HG02588 (cell line): ENCODE data around the gene INHBB.
"Not testable (repeated sequence)": the region's sequence is repeated elsewhere in the genome, so short reads cannot be mapped to it uniquely, and the experiment has no call there.

Experiments
- ATAC-seq: cut with Tn5 transposase; IDR thresholded peaks from one replicate; pipeline ENCODE4 v1.9.1; 2021; ENCODE audit warnings: mild to moderate bottlenecking, moderate library complexity; ENCODE audit not compliant: unreplicated experiment

The INHBB gene

DNA sequence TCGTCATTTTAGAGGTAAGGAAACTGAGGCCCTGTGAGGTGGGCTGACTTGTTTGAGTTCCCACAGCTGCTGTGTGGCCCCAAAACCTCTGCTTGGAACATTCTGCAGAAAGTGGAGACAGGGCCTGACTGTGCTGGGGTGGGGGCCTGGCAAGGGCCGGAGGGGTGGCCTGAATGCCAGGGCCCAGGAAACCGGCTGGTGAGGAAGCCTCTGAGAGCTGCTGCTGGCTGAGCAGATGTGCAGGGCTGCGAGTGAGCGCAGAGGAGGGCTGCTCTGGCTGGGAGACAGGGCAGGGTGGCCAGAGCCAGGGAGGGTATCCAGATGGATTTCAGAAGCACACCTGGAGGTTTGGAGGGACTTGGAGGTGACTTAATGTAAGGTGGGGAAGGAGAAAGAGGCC is 29.9 kb upstream of the INHBB start:
- ATAC-seq = no peak

DNA sequence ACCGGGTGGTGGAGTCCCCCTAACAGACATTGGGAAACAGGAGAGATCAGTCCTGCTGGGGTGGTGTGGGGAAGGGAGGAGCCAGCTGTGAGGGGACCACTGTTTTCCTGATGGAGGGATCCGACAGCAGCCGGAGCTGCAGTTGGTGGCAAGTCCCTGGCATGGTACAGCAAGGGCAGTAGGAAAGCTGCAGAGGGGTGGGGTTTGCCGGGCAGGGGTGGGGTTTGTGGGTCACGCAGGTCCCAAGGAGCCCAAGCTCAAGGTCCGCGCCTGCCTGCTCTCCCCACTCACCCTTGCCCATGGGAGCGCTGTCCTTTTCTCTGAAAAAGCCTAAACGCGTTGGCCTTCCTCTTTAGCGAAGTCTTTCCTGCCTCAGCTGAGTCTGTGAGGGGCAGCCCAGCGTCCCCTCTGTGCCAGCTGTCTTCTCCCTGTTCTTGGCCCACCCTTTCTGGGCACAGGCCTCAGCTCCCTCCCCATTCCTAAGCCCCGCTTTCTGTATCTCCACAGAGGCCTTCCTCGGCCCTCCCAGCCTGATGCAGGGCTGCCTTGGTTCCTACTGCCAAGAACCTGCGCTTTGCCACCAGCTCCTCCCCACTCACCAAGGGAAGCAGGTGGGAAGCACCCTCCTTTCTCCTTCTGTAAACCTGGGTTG is 29.3 kb upstream of the INHBB start:
- ATAC-seq = no peak

DNA sequence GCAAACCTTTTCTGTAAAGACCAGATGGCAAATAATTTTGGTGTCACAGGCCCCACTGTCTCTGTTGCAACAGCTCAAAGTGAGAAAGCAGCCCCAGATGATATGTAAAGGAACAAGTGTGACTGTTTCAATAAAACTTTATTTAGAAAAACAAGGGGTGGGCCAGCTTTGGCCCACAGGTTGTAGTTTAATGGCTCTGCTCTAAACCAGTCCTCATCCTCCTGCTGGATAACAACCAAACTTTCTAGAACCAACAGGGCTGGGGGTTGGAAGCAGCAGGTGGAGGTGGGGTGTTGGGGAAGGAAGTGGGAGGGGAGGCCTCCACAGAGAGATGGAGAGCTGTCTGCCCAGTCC is 28.8 kb upstream of the INHBB start:
- ATAC-seq = no peak

DNA sequence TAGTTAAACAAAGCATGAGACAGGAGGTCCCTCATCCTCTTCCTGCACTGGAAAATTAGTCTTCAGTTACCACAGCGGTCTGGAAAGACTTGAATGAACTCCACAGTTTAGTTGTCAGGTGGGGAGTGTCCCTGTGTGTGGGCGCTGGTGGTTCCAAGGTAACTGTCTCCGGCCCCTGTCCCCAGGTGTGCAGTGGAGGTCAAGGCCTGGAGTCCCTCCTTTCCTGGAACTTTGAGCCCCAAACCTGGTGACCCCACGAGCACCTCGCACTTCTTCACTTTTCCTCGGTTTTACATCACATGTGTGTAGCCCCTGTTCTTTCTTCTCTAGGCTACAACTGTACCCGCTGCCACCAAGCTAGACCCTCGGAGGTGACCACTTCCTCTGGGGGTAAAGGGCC is 28.0 kb upstream of the INHBB start:
- no peak for ATAC-seq

DNA sequence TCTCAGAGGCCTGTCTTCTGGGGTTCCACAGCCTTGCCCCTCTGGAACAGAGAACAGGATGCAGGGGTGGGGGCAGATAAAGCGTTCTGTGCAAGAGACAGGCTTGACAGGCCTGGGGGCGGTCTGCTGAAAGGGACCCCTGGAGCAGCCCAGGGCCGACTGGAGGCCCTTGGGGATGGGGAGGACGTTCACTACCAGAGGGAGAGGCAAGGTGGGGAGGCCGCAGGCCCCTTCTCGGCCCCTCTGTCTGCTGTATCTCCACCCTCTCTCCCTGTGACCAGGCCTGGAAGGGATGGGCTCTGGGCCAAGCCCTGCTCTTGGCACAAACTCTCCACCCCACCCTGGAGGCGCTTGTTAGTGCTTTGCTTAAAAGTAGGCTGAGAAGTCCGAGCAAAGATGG is 27.3 kb upstream of the INHBB start:
- ATAC-seq = no peak

DNA sequence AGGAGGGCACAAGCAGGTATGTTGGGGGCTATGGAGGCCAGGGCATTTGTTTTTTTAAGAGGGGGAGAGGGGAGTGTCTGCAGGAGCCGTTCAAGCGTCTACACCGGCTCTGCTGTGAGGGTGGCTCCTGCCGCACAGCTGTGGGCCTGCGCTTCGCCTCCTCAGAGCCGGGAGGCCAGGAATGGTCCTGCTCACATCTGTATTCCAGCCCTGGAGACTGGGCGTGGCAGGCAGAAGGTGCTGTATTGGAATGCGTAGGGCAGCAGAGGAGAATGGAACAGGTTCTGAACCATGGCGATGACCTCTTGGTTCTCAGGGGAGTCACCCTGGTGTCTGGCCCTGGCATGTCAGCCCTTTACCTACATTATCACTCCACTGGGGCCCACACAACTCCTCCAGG is 26.8 kb upstream of the INHBB start:
- no peak for ATAC-seq

DNA sequence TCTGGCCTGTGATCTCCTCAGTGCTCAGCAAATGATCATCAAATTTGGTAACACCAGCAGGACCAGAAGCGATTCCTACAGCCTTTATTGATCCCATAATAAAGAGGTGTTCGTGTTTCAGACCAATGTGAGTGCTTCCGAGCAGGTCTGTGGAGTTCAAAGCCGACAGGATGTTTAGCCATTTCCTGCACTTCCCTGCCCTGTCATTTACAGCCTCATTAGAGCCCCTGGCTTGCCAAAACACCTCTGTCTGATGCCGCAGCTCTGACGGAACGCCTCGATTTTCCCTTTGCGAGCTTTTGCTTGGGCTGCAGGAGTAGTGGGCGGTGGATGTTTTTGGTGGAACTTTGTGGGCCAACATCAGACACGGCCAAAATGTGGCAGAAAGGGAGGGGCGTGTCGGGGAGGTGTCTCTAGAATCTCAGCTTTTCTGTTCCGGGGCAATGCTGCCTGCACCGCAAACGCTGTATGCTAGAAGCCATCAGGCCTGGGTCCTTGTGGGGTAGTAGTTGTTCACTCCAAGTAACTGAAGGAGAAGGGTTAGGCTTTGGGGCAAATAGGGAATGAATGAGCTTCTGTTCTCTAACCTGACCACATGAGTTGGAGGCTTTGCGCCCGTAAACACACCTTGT is 26.1 kb upstream of the INHBB start:
- no peak for ATAC-seq

DNA sequence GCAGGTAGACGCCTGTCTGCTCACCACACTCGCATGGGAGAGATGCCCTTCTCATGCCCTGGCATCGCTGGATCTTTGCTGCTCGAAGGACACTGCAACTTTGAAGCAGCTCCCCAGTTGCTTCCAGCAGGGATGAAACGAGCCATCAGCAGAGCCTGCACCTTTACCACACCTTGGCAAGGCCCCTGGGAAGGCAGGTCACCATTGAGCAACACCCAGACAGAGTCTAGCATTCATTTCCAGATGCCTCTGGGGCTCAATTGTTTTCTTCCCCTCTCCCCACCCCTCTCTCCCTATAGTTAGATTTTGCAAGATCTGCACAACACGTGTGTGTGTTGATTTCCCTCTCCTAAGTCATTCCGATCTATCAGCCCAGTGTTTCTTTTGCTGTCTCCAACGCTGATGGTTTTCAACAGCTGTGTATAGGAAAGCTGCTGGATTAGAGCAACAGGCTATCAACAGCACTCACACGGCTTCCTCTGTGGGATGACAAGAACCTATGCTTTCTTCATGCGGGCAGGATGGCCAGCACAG is 25.6 kb upstream of the INHBB start:
- no peak for ATAC-seq

DNA sequence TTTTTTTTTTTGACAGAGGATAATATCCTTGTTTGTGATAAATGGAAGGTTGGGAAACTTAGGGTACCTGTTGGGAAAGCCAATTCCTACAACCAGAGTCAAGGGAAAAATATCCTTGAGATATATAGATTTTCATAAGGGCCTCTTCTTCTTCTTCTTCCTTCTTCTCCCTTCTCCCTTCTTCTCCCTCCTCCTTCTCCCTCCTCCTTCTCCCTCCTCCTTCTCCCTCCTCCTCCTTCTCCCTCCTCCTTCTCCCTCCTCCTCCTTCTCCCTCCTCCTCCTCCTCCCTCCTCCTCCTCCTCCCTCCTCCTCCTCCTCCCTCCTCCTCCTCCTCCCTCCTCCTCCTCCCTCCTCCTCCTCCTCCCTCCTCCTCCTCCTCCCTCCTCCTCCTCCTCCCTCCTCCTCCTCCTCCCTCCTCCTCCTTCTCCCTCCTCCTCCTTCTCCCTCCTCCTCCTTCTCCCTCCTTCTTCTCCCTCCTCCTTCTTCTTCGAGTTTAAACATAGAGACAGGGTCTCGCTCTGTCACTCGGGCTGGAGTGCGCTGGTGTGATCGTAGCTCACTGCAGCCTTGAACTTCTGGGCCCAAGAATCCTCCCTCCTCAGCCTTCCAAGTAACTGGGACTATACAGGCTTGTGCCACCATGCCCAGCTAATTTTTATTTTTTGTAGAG is 24.9 kb upstream of the INHBB start:
- ATAC-seq = not testable (repeated sequence)

DNA sequence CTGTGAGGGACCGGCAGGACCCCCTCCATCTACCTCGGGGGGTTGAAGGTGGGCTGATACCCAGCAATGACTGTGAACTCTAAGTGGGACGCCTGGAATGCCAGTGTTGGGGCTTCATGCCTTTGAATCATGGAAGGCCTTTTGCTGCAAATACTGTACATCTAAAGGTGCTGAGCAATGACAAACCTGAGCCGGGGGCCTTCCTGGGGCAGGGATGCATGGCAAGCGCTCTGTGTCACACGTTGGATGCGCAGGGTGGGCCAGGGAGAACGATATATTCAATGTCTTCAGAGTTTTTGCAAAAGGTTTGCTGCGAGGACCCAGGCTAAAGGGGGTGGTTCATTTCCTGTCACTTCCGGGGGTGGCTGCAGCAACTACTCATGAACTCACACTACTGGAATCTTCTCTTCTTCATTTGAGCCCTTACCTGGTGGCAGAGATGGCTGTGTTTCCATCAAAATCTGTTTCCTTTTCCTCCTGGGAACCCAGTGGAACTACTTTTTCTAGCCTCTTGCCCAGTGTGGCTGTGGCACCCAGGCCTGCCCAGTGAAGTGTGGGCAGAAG is 24.1 kb upstream of the INHBB start:
- ATAC-seq = no peak

DNA sequence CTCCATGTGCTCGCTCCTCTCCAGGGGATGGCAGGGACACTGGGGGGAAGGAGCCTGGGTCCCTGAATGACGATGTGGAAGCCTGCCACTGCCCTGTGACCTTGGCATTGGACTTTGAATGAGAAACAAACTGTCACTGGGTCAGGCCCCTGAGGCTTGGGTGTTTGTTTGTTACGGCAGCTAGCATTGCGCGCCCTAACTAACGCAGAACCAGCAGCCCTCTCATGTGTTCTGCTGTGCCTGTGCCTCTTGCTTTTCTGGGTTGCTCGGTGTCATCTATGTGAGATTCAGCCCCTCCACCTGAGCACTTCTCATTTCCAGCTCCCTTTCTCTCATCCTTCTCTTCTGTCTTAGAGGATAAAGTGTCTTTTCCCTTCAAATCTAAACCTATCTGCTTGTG is 23.6 kb upstream of the INHBB start:
- ATAC-seq = no peak

DNA sequence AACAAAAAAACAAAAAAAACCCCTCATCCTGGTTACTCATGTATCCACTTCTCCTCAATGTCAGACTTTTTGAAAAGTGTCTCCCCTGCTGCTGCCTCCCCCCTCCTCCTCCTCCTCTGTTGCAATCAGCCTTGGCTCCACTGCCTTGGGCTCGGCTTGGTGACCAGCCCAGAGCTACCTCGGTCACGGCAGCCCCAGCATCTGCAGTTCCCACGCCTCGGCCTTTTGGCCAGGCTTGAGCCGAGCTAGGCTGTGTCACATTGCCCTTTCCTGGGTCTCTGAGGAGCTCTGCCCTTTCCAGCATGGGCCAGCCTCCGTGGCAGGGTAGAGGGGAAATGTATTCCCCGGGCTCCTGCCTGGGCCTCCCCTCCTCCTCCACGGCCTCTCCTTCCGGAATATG is 22.7 kb upstream of the INHBB start:
- ATAC-seq = no peak

DNA sequence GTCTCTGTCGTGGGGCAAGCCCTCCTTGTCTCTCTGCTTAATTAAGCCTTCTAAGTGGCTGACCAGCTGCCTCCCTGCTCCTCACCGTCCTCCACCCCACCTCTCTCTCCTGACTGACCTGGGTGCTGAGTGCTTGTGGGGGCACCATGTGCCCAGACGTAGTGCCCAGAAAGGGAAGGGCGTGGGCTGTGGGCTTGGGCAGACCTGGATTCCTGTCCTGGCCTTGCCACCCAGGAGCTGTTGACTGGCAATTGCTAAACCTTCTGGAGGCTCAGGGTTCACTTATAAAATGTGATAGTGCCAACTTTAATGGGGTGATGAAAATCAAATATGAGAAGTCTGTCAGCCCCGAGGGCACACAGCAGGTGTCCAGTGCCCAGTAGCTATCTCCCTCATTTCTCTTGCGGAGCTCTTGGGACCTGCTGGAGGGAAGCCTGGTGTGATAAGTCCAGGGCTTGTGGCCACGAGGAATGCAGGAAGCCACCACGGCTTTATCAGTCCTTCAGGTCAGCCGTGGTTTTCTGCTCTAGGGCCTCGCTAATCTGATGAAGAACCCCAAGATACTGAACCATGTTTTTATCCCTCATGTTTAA is 22.0 kb upstream of the INHBB start:
- ATAC-seq = no peak

DNA sequence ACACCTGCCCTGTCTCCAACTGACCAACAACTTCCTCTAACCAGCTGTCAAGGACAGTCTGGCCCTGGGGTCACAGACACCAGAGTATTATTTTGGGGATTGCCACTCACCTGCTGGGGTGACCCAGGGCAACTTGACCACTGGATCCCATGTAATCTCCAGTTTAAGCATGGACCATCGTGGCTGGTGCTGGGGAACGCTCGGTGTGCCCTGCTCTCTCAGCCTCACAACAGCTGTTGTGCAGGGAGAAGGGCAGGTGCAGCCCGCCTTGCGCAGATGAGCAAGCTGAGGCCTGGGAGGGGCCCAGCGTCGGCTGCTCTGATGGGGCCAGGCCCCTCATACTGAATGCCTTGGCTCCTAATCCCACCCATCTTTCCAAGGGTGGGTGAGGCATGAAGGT is 21.0 kb upstream of the INHBB start:
- no peak for ATAC-seq

DNA sequence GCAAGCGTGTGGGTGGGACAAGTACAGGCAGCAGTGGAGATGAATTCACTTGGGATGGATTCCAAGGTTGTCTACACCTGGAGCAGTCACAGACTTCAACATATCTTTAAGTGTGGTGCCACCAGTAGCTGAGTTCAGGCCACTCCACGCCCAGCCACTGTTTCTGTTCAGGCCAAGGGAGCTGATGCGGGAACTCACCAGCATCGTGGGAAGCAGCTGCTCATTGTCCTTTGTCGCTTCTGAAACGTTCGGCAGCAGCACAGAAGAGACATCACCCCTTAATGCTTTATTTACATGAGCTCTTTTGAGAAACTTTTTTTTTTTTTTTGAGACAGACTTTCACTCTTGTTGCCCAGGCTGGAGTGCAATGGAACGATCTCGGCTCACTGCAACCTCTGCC is 19.9 kb upstream of the INHBB start:
- no peak for ATAC-seq

DNA sequence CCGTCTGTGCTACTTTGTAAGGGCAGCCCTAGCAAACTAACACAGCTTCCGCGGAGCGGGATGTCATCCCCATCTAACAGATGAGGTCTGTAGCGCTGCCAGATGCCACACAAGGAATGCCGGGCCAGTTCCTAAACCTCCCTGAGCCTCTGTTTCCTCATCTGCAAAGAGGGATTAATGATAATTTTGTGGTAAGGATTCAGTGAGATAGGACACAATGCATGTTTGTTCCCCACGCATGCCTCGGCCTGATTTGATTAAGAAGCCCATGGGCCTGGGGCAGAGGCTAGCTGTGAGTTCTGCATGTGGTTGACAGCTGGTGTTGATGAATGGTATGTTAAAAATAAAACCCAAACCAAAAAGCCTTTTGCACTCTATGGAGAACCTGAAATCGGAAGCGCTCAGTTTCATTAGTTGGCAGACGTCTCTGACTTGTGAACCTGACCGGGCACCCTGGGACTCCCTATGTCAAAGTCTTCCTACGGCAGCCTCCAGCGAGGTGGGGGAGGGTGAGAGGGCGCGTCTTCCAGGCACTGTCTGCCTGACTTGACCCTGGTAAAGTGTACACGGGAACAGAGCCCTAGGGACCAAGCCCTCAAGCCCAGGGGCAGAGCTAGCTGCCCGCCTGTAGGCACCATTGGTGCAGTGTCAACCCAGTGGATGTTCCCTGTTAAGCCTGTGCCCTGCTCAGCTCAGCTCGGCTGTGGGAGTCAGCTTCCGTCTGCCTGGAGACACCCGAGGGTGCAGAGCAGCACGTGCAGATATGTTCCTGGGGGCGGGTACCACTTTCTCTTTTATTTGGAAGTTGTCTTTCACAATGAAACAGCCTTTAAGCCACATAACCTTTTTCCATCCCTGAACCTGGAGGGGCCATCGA is 14.8 kb upstream of the INHBB start:
- ATAC-seq = no peak

DNA sequence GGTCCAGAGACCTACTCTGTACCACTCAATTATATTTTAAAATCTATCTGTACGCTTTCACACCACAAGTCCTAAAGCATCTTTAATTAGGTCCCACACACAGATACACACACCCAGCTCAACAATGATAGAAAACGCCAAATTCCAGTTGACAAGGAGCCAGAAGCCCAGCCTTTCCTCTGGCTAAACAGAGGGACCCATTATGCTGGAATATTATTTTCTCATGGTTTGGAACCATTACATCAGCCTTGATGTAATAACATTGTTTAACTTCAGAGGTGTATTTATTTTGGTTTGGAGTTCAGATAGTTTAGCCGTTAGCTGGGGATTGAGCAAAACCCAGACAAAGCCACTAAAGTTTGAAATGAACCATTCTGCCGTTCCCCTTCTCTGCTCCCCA is 14.0 kb upstream of the INHBB start:
- ATAC-seq = no peak

DNA sequence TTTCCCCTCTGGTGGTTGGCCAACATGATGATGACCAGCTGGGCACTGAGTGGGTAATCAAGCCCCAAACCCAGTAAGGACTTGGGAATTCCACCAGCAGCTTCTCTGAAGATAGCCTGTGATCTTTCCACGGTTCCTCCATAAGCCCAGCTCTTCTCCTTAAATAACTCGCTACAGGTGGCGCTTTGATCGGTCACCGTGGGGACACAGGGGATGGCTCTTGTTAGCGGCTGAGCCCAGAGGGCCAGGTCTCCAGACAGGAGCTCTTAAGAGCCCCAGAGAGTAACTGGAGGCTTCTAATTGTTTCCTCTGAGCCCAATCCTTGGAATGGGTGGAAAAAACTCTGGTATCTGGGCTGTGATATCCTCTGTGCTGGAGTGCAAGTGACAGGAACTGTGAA is 13.6 kb upstream of the INHBB start:
- ATAC-seq = no peak

DNA sequence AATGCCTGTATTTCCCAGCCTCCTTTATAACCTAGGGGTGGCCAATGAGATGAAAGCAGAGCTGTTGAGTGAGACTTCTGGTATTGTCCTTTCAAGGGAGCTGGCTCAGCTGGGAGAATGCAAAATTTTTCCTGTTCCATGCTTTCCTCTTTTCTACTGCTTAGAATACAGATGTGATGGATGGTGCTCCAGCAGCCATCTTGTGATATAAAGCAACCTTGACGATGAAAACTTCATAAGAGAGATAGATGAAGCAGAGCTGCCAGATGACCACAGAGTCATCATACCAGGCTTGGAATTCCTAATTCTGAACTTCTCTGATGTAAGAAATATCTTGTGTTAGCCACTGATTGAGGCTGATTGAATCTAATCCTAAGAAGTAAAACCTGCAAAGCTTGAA is 11.9 kb upstream of the INHBB start:
- no peak for ATAC-seq

DNA sequence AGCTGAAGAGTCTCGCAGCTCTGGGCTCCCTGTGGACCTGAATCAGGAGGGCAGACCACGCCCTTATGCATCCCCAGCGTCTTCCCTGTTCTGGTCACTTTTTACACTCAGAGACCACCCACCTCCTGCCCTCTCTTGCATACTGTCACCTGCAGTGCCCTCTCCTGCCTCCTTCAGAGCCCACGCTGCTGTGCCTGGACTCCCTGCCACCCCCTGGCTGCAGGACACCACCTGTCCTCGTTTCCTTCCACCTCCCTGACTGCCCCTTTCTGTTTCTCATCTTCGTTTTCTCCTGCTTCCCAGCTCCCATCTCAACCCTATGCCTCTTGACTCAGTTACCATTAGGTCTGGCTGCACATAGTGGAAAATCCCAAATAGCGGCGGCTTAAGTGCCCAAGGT is 9.2 kb upstream of the INHBB start:
- no peak for ATAC-seq

DNA sequence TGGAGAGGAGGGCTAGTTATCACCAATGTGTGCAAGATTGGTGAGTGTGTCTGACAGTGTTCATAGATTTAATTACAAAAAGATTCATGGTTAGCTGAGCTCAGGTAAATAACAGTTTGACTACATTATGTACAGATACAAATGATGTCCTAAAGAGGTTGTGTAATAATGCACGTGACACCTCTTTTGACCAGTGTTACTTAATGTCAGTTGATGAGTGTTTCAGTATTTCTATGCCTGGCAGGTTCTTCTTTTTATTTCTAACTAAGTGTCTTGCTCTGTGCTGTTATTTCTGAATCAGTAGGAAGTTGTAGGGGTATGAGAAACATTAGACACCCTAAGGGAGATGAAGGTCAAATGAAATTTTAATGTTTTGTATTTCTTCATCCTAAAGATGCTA is 7.9 kb upstream of the INHBB start:
- no peak for ATAC-seq
